HG02981 (cell line): ENCODE results near the gene PPIF.

Experiments used
- ATAC-seq: cut with Tn5 transposase; IDR thresholded peaks from one replicate; pipeline ENCODE4 v1.9.1; 2021; ENCODE audit warnings: mild to moderate bottlenecking, moderate library complexity; ENCODE audit not compliant: unreplicated experiment

The PPIF gene

DNA sequence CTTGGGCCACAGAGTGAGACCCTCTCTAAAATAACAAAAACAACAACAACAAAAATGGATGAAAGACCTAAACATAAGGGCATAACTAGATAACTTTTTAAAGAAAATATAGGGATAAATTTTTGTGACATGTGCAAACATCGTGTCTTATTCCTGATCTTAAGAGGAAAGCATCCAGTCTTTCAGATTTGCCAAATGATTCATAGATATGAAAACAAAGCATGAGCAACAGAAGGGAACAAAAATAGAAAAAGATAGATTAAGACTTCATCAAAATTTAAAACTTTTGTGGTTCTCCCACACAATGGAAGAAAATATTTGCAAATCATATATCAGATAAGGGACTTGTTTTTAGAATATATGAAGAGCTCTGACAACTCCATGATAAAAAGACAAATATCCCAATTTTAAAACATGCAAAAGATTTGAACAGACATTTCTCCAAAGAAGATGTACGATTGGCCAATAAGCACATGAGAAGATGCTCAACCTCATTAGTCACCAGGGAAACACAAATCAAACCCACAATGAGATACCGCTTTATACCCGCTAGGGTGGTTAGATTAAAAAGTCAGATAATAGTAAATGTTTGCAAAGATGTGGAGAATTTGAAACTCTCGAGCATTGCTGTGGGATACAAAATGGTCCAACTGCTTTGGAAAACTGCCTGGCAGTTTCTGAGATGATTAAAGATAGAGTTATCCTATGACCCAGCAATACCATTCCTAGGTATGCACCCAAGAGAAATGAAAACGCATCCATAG lies 20.3 kb downstream of the PPIF start:
- ATAC-seq, result no peak

DNA sequence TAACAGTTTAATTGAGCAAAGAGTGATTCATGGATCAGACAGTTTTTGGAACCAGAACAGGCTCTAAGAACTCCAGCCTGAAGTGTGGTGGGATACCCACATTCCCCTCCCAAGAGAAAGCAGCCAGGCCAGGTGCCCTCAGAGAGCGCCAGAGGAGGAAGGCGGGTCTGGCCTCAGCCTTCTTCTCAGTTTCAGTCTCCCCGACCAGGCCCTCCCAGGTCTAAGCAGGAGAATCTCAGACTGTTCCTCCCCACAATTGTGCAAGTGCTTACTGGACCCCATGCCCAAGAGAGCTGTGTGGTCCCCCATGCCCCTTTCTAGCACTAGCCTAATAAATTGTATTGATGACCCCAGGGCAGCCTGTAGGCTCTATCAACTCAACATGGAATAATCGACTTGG lies 25.6 kb downstream of the PPIF start:
- ATAC-seq, result no peak

DNA sequence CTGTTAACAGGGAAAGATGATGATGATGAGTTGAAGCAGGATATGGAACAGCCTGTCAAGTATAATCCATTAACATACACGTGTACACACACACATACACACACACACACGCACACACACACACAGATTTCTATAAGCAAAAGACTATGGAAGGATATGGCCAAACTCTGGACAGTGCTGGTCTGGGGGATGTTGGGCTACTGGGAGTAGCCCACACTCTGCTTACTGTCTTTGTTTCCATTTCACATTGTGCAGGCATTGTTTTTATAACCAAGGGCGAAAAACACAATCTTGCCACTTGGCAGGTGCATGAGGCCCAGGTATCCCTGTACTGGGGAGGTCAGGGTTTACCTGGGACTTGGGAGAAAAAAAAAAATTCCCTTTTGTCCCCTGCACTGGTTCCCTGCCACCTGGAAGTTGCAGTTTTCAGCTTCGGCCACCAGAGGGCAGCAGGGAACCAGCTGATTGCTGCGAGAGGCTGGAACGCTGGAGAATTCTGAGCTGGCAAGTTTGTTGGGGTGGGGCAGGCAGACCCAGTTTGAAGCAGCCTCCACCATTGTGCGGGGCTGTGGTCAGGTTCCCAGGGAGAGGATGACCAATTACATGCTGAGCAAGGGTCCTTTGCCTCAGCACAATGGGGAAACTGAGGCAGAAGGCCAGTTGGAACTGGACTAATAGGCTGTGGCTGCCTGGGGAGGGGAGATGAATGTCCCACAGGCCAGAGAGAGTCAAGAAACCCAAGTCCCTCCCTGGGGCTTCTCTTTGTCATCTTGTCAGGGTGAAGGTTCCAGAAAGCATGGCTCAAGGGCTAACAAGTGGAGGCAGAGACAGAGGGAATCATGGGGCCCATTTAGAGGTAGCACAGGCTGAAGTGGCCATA lies 27.3 kb downstream of the PPIF start:
- ATAC-seq, result peak; percentile 61

DNA sequence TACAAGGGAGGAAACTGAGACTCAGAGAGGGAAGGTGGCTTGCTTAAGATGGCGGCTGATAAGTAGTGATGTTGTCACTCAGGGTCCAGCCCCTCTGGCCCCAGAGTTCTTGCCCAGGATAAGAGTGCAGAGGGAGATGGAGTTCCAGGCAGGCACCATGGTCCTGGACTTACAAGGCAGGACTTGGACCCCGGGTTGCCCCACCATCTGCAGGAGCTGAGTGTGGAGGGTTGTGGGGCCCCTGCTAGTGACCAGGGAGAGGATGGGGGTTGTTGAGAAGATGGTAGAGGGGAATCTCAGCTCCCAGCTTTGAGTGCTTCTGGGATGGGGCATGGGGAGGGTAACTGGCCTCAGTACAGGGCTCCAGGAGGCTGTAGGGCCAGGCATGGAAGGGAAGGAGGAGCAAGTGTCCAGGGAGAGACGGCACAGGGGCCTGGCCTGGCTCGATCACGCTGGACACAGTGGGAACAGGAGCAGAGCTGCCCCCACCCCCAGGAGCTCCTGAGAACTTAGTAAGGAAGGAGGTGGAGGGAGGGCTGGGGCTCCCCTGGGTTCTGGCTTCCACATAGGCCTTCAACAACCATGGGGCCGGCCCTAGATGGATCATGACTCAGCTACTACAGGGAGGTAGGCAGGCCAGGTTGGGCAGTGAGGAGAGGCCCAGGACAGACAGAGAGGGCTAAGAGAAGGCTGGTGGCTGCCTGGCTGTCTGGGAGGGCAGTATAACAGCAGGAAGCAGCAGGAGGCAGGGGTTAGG lies 28.2 kb downstream of the PPIF start:
- no peak for ATAC-seq

DNA sequence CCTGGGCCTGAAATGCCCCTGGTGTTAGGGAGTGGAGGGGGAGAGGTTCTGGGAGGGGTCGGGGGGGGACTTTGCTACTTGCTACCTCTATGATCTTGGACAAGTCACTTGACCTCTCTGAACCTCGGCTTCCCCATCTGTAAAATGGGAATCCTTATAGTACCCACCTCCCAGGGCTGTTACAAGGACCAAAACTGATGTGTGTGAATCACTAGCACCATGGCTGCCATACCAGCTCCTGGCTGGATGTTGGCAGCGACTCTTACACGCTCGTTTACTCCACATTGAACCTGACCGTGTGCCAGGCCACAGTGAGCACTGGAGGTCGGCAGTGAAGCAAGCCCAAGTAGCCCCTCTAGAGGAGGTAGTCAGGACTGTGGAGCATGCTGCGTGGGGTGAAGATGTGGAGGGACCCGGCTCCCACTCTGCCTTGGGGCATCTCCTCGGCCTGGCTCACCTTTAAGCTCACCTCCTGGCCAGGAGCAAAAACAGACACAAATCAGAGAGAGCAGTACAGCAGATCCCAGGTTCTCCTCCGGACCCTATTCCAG lies 28.9 kb downstream of the PPIF start:
- ATAC-seq, result no peak

DNA sequence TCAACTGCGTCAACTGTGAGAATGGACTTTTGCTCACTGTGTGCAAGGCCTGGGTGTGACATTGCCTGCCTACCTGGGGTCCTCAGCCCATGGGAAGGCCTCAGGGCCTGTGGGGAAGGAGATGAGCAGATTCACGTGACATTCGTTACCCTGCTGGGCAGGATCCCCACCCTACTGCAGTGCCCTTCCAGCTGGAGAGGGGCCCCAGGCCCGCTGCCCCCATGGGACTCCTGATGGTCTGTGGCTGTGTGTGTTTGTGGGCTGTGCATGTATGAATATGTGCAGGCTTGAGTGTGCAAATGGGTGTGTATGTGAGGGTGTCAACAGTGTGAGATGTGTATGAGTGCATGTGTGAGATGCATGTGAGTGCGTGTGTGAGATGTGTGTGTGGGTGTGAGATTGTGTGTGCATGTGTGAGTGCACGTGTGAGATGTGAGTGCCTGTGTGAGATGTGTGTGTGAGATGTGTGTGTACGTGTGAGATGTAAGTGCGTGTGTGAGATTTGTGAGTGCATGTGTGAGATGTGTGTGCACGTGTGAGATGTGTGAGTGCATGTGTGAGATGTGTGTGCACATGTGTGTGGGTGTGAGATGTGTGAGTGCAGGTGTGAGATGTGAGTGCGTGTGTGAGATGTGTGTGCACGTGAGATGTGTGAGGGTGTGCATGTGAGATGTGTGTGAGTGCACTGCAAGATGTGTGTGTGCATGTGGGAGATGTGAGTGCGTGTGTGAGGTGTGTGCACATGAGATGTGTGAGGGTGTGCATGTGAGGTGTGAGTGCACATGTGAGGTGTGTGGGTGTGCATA lies 29.7 kb downstream of the PPIF start:
- no peak for ATAC-seq

DNA sequence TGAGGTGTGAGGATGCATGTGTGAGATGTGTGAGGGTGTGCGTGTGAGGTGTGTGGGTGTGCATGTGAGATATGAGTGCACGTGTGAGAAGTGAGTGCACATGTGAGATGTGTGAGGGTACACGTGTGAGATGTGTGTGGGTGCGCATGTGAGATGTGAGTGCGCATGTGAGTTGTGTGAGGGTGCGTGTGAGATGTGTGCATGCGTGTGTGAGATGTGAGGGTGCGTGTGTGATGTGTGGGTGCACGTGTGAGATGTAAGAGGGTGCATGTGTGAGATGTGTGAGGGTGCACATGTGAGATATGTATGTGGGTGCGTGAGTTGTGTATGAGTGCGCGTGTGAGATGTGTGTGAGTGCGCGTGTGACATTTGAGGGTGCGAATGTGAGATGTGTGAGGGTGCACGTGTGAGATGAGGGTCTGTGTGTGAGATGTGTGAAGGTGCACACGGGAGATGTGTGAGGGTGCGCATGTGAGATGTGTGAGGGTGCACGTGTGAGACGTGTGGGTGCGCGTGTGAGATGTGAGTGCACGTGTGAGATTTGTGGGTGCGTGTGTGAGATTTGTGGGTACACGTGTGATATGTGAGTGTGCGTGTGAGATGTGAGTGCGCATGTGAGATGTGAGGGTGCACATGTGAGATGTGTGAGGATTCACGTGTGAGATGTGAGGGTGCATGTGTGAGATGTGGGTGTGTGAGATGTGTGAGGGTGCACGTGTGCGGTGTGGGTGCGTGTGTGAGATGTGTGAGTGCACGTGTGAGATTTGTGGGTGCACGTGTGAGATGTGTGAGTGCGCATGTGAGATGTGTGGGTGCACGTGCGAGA lies 30.5 kb downstream of the PPIF start:
- ATAC-seq, result no peak

DNA sequence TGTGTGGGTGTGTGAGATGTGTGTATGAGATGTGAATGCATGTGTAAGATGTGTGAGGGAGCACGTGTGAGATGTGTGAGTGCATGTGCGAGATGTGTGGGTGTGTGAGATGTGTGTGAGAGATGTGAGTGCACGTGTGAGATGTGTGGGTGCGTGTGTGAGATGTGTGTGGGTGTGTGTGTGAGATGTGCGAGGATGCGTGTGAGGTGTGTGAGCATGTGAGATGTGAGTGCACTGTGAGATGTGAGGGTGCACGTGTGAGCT lies 31.0 kb downstream of the PPIF start:
- ATAC-seq, result no peak

DNA sequence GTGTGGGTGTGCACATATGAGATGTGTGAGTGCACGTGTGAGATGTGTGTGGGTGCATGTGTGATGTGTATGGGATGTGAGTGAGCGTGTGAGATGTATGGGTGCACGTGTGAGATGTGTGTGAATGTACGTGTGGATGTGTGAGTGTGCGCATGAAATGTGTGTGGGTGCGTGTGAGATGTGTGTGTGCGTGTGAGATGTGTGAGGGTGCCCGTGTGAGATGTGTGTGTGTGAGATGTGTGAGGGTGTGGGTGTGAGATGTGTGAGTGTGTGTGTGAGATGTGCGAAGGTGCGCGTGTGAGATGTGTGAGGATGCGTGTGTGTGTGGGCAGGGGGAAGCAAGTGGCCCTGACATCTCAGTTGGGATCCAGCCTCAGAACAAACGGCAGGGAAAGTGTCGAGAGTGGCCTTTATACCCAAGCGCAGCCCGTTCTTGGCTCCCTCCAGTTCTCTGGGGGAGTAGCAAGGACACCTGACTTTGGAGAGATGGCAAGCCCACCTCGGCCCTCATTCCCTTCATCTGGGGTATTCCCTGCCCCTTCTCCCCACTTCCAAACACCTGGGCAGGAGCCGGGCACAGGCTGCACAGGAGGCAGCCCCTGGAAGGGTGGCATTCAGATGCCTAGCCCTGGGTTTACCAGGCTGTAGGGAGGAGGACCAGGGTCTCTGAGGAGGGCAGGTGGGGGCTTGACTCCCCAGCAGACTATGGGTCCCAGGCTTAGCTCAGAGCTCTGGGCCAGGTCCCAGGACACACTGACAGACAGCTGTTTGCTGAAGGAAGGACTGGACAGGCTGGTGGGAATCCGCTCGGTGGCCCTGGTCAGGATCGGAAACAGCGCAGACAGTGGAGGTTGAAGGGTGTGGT lies 31.6 kb downstream of the PPIF start:
- ATAC-seq, result no peak

DNA sequence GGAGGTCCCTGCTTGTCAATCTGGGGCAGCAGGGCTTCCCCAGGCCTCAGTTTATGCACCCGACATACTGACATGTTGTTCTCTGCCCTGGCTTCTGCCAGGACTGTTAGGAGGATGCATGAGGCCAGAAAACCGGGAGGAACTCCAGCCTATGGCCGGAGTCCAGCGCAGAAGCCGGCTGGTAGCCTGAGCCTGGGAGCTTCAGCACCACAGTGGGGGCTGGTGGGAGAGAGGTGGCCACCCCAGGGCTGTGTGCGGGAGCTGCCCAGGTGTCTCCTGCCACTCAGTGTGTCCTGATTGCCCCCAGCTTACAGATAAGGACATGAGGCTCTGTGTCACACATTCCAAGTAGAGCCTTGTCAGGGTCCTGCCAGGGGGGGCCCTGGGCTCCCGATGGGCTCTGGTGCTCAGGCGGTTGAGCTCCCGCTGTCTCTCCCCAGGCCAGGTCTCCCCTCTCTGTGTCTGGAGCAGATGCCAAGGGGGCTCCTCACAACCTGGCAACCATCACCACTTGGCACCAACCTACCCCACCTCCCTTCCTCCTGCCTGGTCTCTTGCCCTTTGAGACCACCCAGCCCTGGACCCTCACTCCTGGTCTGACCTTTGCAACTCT lies 32.3 kb downstream of the PPIF start:
- no peak for ATAC-seq

DNA sequence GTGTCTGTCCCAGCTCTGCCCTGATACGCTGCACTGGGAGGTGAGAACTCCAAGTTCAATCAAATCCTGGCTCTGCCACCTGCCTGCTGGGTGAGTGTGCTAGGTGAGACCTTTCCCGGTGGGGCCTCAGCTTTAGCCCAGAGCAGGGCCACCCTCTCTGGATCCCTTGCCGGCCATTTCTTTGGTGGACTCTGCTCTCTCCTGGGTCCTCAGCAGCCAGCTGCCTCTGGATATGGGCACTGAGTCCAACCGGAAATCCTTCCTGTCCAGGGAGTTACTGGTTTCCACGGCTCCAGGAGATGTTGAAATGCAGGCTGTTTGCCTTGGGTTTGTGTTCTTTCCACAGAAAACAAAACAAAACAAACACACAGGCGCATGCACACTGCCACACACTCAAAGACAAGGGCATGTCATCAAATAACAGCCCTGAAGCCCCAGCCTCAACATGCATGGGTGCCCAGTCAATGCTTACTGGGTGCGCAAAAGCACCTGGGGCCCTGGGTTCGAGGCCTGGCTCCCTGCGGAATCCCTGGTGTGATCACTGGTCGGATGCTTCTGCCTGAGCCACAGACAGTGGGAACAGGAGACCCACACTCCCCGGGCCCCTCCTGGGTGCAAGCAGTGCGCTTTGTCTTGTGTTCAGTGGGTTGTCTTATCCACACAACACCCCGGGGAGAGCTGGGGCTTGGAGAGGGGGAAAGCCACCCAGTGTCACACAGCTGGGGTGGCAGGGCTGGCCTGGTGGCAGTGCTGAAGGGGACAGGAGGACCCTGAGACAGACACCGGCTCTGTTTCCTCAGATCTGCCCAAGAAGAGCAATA lies 33.1 kb downstream of the PPIF start:
- ATAC-seq, result no peak

DNA sequence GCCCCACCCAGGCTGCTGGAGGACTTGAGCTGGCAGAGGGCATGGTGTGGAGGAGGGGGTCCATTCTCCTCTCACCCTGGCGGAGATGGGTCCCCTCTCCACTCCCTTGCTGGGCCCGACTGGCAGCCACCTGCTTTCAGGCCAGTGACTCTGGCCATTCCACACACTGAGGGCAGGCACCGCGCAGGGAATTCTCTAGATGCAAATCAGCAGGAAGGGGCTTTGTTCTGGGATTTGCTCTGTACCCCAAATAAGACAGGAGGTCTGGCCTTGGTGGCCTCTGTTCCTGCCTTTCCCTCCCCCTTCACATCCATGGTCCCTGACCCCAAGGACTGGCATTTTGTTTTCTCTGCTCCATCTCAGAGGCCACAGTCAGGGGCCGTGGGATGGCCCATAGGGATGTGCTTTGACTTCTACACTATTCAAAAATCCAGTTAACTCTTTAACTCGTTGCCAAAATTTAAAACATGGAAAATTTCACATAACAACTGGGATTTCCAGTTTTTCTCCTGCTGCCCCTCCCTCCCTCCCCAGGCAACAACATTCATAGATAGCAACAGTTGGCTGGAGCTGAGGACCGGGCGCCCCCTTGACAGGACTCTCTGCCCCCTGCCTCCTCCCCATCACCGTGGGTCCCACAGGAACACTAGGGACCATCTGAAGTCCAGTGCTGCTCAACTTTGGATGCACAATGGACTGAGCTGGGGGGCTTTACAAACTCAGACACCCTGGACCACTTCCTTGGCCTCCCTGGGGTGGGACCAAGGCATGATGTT lies 33.9 kb downstream of the PPIF start:
- ATAC-seq, result no peak

DNA sequence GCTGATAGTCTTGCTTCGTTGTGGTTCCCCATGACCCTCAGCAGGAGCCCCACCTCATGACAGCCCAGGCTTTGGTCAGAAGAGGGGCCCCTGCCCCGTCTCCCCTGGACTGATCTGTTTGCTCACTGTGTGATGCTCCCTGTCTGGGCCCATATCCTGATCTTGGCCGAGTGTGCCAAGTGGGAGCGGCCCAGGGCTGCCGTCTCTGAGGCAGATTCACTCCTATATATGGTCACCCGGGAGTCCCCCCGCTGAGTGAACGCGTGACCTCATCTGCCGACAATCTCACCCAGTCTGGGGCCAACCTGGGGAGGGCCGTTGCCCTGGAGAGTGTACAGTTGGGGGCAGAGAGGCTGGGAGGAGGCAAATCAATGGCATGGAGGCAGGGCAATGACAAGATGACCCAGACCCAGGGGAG lies 34.5 kb downstream of the PPIF start:
- ATAC-seq, result no peak

DNA sequence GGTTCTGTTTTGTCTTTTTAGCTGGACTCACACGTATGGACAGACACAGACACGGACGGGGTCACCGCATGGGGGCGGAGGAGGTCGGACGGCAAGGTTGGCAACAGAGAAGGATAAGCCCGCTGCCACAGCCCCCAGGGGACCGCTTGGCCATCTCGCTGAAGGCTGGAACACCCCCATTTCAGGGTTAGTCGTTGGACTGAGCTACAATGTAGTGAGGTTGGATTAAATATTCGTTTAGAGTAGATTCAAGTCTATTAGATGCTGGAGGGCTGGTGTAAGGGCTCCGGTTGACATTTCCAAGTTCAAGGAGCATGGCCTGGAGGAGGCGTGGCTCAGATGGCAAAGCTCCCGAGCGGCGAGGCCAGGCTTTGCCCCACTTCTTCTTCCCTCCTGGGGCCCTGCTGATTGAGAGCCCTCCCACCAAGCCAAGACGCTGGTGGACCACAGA lies 35.2 kb downstream of the PPIF start:
- ATAC-seq, result no peak

DNA sequence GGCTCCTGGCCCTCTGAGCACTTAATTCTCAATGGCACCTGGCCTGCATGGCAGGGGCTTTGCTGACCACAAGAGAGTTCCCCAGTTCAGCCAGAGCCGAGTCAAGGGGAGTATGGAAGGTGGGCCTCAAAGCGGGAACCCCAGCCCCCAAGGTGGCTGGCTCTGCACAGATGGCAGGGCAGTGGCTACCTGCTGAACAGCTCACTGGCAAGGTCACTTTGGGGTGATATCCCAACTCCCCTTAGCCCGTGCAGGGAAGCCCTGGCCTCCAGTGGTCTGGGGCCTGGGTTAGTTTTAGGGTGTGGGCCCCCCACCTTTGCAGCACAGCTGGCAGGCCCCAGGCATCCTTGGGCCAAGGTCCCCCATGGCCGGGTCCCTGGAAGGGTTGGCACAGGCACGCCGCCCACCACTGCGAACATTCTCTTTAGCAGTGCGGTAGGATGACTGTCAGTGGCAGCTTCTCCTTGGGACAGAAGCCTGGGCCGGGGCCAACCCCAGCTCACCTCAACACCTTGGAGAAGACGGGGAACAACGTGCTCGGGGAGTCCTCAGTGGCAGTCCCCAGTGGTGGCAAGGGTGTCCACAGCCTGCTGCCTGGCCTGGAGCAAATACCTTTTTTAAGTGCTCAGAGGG lies 36.8 kb downstream of the PPIF start:
- no peak for ATAC-seq

DNA sequence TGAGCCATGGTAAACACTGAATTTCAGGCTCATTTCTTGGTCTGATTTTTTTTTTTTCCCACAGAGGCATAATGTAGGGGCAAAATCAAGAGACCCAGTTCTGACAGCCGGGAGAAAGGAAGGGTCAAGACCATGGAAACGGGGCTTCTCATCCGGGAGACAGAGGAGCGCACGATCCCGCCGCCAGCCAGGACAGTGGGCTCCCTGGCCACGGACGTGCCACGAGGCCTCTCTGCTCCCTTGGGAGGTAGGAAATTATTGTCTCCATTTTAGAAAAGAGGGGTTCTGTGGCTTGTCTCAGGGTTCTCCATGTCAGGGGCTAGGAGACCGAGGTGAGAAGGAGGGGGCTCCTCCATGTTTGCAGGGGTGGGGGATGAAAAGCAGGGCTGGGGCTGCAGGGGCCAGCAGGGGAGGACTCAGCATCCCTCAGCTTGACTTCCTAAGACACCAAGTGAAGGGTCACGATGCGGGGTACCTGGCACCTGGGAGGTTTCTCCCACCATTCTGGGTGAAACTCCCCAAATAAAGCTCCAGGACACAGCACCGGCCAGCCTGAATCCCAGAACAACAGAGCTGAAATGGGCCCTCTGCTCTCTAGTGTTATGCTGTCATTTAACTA lies 37.6 kb downstream of the PPIF start:
- no peak for ATAC-seq
